H1 (cell line): ENCODE data around the gene ADD3. TPM values are rescaled to one million over a fixed set of nuclear protein-coding genes. Genes with fewer than 3 reads are reported as not detected.

ENCODE experiments used
- BACH1 ChIP-seq: IDR thresholded peaks from 2 replicates; pipeline ENCODE4 v1.6.1; 2012; ENCODE audit warnings: low read length, improper control_type of control experiment
- CHD2 ChIP-seq: IDR thresholded peaks from 2 replicates; pipeline ENCODE4 v1.6.1; 2012; ENCODE audit warnings: low read length, improper control_type of control experiment
- KDM1A ChIP-seq: fragments of 200-600, 300-600 bp; sonication (generic); IDR thresholded peaks from 2 replicates; pipeline ENCODE4 v1.7.1; 2016; ENCODE audit warnings: mild to moderate bottlenecking, low read length, borderline replicate concordance
- RFX5 ChIP-seq: IDR thresholded peaks from 2 replicates; pipeline ENCODE4 v1.6.1; 2011; ENCODE audit warnings: low read depth, low read length, improper control_type of control experiment, borderline replicate concordance
- SUZ12 ChIP-seq: fragments of 200-600 bp; sonication (generic); IDR thresholded peaks from 2 replicates; pipeline ENCODE4 v1.6.1; 2012; ENCODE audit warnings: mild to moderate bottlenecking, inconsistent platforms, low read length, moderate library complexity, mixed read lengths
- YY1 ChIP-seq: IDR thresholded peaks from 2 replicates; pipeline ENCODE4 v1.6.1; 2011; ENCODE audit warnings: low read depth, mild to moderate bottlenecking, low read length
- polyA plus RNA-seq, 7 experiments: library from polyadenylated mRNA; depleted of rRNA in 3 of 7; stranded (reverse) in 5 of 7; unstranded in 2 of 7; fragments of >200 nt in 5 of 7; fragments of 200-250 nt in 2 of 7; gene quantifications; 1 replicate in 5 of 7; 2 replicates in 1 of 7; 4 replicates in 1 of 7; pipeline versions ENCODE4 v1.2.1 to v1.2.3, GENCODE V29; 2011 to 2013; ENCODE audit warnings: missing spikeins in 2 of 7, mixed read lengths in 2 of 7
- total RNA-seq: library from RNA; stranded (reverse); fragmentation: NEBNext Ultra II Directional; extraction: Animal tissue kit (Norgen Biotek cat#: 25700); gene quantifications from 2 replicates; pipeline ENCODE4 v1.2.1, GENCODE V29; 2021
- TF ChIP-seq, protein P1 (sequence below): IDR thresholded peaks from 2 replicates; pipeline ENCODE4 v1.6.1; 2011; ENCODE audit warnings: low read length, improper control_type of control experiment

Gene ADD3
- total and polyA plus RNA-seq, 2 of the 8 experiments (the other 6 are each of a cell fraction or from before 2014, with no cell fraction given), result 44.7 to 85.6 TPM

DNA sequence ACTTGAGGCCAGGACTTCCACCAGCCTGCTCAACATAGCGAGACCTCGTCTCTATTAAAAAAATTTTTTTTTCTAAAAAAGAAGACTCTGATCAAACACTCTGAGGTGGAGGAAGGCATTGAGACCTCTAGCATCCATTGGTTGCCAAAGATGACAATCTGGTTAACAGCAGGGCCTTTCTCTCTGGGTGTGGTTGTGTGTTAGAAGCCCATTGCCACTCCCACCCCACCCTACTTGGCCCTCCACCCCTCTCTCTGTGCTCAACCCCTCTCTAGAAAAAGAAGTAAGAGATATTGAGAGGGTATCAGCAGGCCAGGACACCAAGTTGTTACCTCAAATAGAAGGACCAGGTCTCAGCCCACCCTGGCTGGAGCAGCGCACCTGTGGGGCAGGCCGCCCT lies 142.3 kb downstream of the ADD3 start (continued):
- TF ChIP-seq, protein P1, sequence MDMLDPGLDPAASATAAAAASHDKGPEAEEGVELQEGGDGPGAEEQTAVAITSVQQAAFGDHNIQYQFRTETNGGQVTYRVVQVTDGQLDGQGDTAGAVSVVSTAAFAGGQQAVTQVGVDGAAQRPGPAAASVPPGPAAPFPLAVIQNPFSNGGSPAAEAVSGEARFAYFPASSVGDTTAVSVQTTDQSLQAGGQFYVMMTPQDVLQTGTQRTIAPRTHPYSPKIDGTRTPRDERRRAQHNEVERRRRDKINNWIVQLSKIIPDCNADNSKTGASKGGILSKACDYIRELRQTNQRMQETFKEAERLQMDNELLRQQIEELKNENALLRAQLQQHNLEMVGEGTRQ, result no peak
- TF ChIP-seq KDM1A (no peak), BACH1 (no peak), RFX5 (no peak), YY1 (no peak), SUZ12 (no peak), CHD2 (no peak)
